PC-3 (cell line): ENCODE results near the gene FAM107B. TPM values are rescaled to one million over a fixed set of nuclear protein-coding genes. Genes with fewer than 3 reads are reported as not detected.
A peak's percentile ranks its signal among the peaks of the same experiment; 100 is the strongest.

ENCODE experiments used
- ATAC-seq: fragments of 200-7000 bp; cut with Tn5 transposase; 2 replicates; pipeline ENCODE4 v1.9.1; 2020; ENCODE audit warnings: mild to moderate bottlenecking, moderate library complexity
- BruUV-seq: library from RNA; stranded (reverse); fragments of 400-500 nt; replicated peaks from 2 replicates; lab custom pipeline; 2021; lab: Mats Ljungman, UMichigan
- CTCF ChIA-PET: fragments of 300-600 bp; sonication (Branson Sonifier 250); formaldehyde crosslinking; loops from one replicate; lab custom pipeline; 2022; ENCODE audit warnings: antibody characterized with exemption; lab: Charles Lee
- POLR2A ChIA-PET: fragments of 300-600 bp; sonication (Branson Sonifier 250); formaldehyde crosslinking; loops from one replicate; lab custom pipeline; 2022; ENCODE audit warnings: antibody characterized with exemption; ENCODE audit not compliant: unreplicated experiment; lab: Charles Lee
- DNase-seq: peaks from one replicate; pipeline ENCODE4 v3.0.0-alpha.2; 2015
- H2AFZ ChIP-seq: fragments of 300-600 bp; sonication (generic); 2 replicates; pipeline ENCODE4 v1.6.0; 2016; ENCODE audit warnings: antibody characterized with exemption, low read length
- H3F3A ChIP-seq: fragments of 300-600 bp; sonication (generic); one replicate; pipeline ENCODE4 v1.6.0; 2017; ENCODE audit warnings: antibody characterized with exemption, low read length, control low read depth, mild to moderate bottlenecking; ENCODE audit not compliant: unreplicated experiment
- H3K27ac ChIP-seq: fragments of 300-600 bp; sonication (generic); 2 replicates; pipeline ENCODE4 v1.5.1; 2016; ENCODE audit warnings: mild to moderate bottlenecking, low read length
- H3K27me3 ChIP-seq: fragments of 300-600 bp; sonication (generic); 2 replicates; pipeline ENCODE4 v1.6.1; 2016; ENCODE audit warnings: low read length, mixed read lengths
- H3K36me3 ChIP-seq: fragments of 300-600 bp; sonication (generic); 2 replicates; pipeline ENCODE4 v1.6.1; 2016; ENCODE audit warnings: low read depth, mixed run types, low read length, mixed read lengths
- H3K4me1 ChIP-seq: fragments of 300-600 bp; sonication (generic); 2 replicates; pipeline ENCODE4 v1.5.1; 2016; ENCODE audit warnings: low read length; ENCODE audit not compliant: insufficient read depth
- H3K4me2 ChIP-seq: fragments of 300-600 bp; sonication (generic); 2 replicates; pipeline ENCODE4 v1.6.0; 2016; ENCODE audit warnings: low read length
- H3K4me3 ChIP-seq: fragments of 300-600 bp; sonication (generic); 2 replicates; pipeline ENCODE4 v1.5.1; 2016; ENCODE audit warnings: mild to moderate bottlenecking, low read length, mixed read lengths
- H3K79me2 ChIP-seq: fragments of 300-600 bp; sonication (generic); 2 replicates; pipeline ENCODE4 v1.6.1; 2017; ENCODE audit warnings: low read length, mixed read lengths
- H3K9ac ChIP-seq: fragments of 300-600 bp; sonication (generic); 2 replicates; pipeline ENCODE4 v1.6.0; 2016; ENCODE audit warnings: mild to moderate bottlenecking, low read length
- H3K9me2 ChIP-seq: fragments of 300-600 bp; sonication (generic); replicated peaks from 2 replicates; pipeline ENCODE4 v1.6.1; 2016; ENCODE audit warnings: mixed run types, low read length, mixed read lengths
- H3K9me3 ChIP-seq: fragments of 300-600 bp; sonication (generic); 2 replicates; pipeline ENCODE4 v1.6.1; 2016; ENCODE audit warnings: low read length, mixed read lengths
- H4K20me1 ChIP-seq: fragments of 300-600 bp; sonication (generic); 2 replicates; pipeline ENCODE4 v1.6.1; 2016; ENCODE audit warnings: low read length, mixed read lengths
- CTCF ChIP-seq: fragments of 300-600 bp; sonication (generic); conservative IDR thresholded peaks from 2 replicates; pipeline ENCODE4 v1.5.1; 2017; ENCODE audit warnings: antibody characterized with exemption, low read depth, mild to moderate bottlenecking, low read length
- EZH2 ChIP-seq: fragments of 300-600 bp; sonication (generic); IDR thresholded peaks from one replicate; pipeline ENCODE4 v1.6.1; 2017; ENCODE audit warnings: antibody characterized with exemption, mild to moderate bottlenecking, low read length; ENCODE audit not compliant: unreplicated experiment
- EZH2phosphoT487 ChIP-seq: fragments of 300-600 bp; sonication (generic); IDR thresholded peaks from 2 replicates; pipeline ENCODE4 v1.6.1; 2018; ENCODE audit warnings: mild to moderate bottlenecking, antibody characterized with exemption, low read length, borderline replicate concordance
- intact Hi-C: fragments of 100-400 bp; cut with micrococcal nuclease; formaldehyde crosslinking; loops from 2 replicates; pipeline ENCODE4 v1.9.0; 2023
- total RNA-seq: library from RNA; depleted of rRNA; stranded (reverse); fragments of >200 nt; gene quantifications from 2 replicates; pipeline ENCODE4 v1.2.3, GENCODE V29; 2014

Gene FAM107B
- total RNA-seq, 1 experiment from 2014 or later = 36.6 TPM

DNA sequence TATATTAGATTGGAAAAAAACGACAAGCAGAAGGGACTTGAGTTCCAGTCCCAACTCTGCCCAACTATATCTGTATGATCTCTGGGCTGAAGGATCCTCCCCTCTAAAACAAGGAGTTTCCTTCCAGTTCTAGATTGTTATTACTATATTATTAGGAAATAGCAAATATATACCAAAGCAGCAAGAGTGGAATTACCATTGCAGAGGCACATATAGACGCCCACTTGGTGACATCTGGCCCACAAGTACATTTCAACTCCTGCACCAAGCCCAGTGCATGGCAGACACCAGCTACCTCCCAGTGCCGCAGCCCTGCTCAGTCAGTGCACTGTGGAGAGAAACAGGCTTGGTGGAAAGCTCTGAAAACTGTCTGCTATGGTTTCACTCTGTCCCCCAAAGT, 201.9 kb downstream of the FAM107B start:
- BruUV-seq = no TSS peak
- POLR2A ChIA-PET = no interaction called here
- peaks cover 8% of the 10 kb centered on the region; the same call in 1 of the 2 replicates for H4K20me1 ChIP-seq

DNA sequence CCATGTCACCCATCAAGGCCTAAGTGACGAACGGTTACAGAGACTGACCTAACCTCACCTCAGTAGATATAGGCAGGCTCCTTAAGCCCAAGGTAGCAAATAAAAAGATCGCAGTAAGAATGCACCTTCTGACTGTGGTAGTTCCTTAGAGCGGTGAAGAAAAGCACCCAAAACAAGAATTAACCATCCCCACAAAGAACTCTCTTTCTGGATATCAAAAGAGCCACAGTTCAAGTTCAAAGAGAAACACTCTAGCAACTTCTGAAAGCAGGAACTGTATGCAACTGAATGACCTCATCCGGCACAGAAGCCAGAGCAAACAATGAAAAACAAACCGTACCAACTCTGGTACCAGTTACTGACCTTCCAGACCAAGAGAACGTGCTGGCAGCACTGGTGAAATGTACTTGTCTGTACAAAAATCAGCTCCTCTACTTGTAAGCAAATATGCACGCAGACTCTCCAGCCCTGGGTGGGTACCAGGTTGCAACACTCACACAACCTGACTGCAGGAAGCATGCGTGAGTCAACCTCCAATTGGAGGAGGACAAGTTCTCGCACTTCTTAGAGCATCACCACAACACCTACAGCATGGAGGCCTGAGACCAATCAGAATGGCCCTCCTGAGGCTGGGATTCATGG, 202.7 kb downstream of the FAM107B start:
- no peaks in the 10 kb centered on the region for H3K9me2 ChIP-seq
- intact Hi-C loops = loop anchor here (2.0 kb wide), 2 partner anchors 17 to 33 kb away; no protein-coding TSS in a partner anchor
- no peaks in the 10 kb centered on the region for H3K27me3 ChIP-seq
- H3K4me1 ChIP-seq = peaks cover 40% of the 10 kb centered on the region
- H4K20me1 ChIP-seq = peaks cover 8% of the 10 kb centered on the region; the same call in 1 of the 2 replicates
- ChIA-PET POLR2A (no interaction called here), CTCF (no interaction called here)
- ATAC-seq = peak; percentile 81
- TF ChIP-seq EZH2phosphoT487 (no peak), EZH2 (no peak)
- BruUV-seq = TSS peak; percentile 21
- H3K9me3 ChIP-seq = no peaks in the 10 kb centered on the region
- no peak overlapping the region for H3K4me3 ChIP-seq
- H3K9ac ChIP-seq = peak overlapping the region; percentile 38; the same call in 1 of the 2 replicates
- H3K79me2 ChIP-seq = peaks cover 97% of the 10 kb centered on the region
- peak; percentile 72 for DNase-seq
- H3K4me2 ChIP-seq = peak overlapping the region; percentile 60
- no peaks in the 10 kb centered on the region for H3F3A ChIP-seq
- H3K27ac ChIP-seq = peak overlapping the region; percentile 71
- peaks cover 15% of the 10 kb centered on the region; the same call in 1 of the 2 replicates for H3K36me3 ChIP-seq
- no peak overlapping the region for H2AFZ ChIP-seq

More for the DNA sequence above, 201.9 kb downstream of the FAM107B start:
- ATAC-seq (no peak), DNase-seq (no peak)
- intact Hi-C loops = loop anchor here (2.0 kb wide), 2 partner anchors 18 to 32 kb away; no protein-coding TSS in a partner anchor
- no peaks in the 10 kb centered on the region for H3K9me3 ChIP-seq
- CTCF ChIA-PET = no interaction called here
- peaks cover 98% of the 10 kb centered on the region for H3K79me2 ChIP-seq
- peaks cover 11% of the 10 kb centered on the region; the same call in 1 of the 2 replicates for H3K36me3 ChIP-seq
- peaks cover 48% of the 10 kb centered on the region for H3K4me1 ChIP-seq
- TF ChIP-seq CTCF (no peak), EZH2phosphoT487 (no peak), EZH2 (no peak)
- no peak overlapping the region for H2AFZ ChIP-seq
- H3F3A ChIP-seq = no peaks in the 10 kb centered on the region
- no peak overlapping the region for H3K9ac ChIP-seq
- H3K4me2 ChIP-seq = no peak overlapping the region
- no peaks in the 10 kb centered on the region for H3K9me2 ChIP-seq
- no peaks in the 10 kb centered on the region for H3K27me3 ChIP-seq
- H3K4me3 ChIP-seq = no peak overlapping the region
- peak overlapping the region; percentile 30 for H3K27ac ChIP-seq

DNA sequence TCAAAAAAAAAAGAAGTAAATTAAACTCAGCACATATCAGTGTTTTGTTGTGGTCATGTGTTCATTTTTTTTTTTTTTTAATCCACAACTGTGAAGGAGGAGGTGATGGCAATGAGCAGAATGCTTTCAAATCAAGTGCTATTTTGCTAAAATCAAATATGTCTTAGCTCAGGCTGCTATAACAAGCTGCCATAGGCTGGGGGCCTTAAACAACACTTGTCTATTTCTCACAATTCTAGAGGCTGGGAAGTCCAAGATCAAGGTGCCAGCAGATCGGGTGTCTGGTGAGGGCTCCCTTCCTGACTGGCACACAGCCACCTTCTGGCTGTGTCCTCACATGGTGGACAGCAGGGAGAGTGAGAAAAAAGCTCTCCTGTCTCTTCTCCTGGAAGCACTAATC, 203.9 kb downstream of the FAM107B start:
- peaks cover 36% of the 10 kb centered on the region for H3K4me1 ChIP-seq
- H2AFZ ChIP-seq = no peak overlapping the region
- POLR2A ChIA-PET = no interaction called here
- DNase-seq (no peak), ATAC-seq (no peak)
- H3K27me3 ChIP-seq = no peaks in the 10 kb centered on the region
- intact Hi-C loops = no loop called here
- no peaks in the 10 kb centered on the region for H3K9me3 ChIP-seq
- TF ChIP-seq EZH2 = no peak
- TF ChIP-seq CTCF = no peak
- TF ChIP-seq EZH2phosphoT487 = no peak
- no peaks in the 10 kb centered on the region for H3K9me2 ChIP-seq
- no peak overlapping the region for H3K4me3 ChIP-seq
- CTCF ChIA-PET = no interaction called here
- H3K36me3 ChIP-seq = peaks cover 16% of the 10 kb centered on the region
- no TSS peak for BruUV-seq
- H3K79me2 ChIP-seq = peaks cover 96% of the 10 kb centered on the region
- H3K27ac ChIP-seq = no peak overlapping the region
- H3F3A ChIP-seq = no peaks in the 10 kb centered on the region
- H3K9ac ChIP-seq = no peak overlapping the region
- no peak overlapping the region for H3K4me2 ChIP-seq
- H4K20me1 ChIP-seq = peaks cover 8% of the 10 kb centered on the region; the same call in 1 of the 2 replicates
